Smooth muscle cell (in vitro differentiated cells): Measurements from ENCODE around the gene AMIGO2. TPM values are rescaled to one million over a fixed set of nuclear protein-coding genes. Genes with fewer than 3 reads are reported as not detected.

ENCODE experiments used
- DNase-seq: peaks from one replicate; lab custom pipeline; 2025; ENCODE audit not compliant: unreplicated experiment; lab: John Stamatoyannopoulos, UW
- H2AFZ ChIP-seq: fragments of 200-600 bp; sonication (generic); 2 replicates; pipeline ENCODE4 v1.6.0; 2016; ENCODE audit warnings: antibody characterized with exemption, low read depth, mild to moderate bottlenecking
- H3F3A ChIP-seq: fragments of 200-600 bp; sonication (generic); 2 replicates; pipeline ENCODE4 v1.6.0; 2017; ENCODE audit warnings: antibody characterized with exemption, low read depth
- H3K27ac ChIP-seq: fragments of 200-600 bp; sonication (generic); 2 replicates; pipeline ENCODE4 v1.5.1; 2016; ENCODE audit warnings: low read depth, mild to moderate bottlenecking
- H3K27me3 ChIP-seq: fragments of 200-600 bp; sonication (generic); 2 replicates; pipeline ENCODE4 v1.6.1; 2016; ENCODE audit warnings: low read depth, mild to moderate bottlenecking
- H3K36me3 ChIP-seq: fragments of 200-600 bp; sonication (generic); 2 replicates; pipeline ENCODE4 v1.5.1; 2016; ENCODE audit warnings: low read depth
- H3K4me1 ChIP-seq: fragments of 200-600 bp; sonication (generic); 2 replicates; pipeline ENCODE4 v1.5.1; 2016; ENCODE audit warnings: low read depth
- H3K4me2 ChIP-seq: fragments of 200-600 bp; sonication (generic); 2 replicates; pipeline ENCODE4 v1.6.0; 2016; ENCODE audit warnings: mild to moderate bottlenecking
- H3K4me3 ChIP-seq: fragments of 200-600 bp; sonication (generic); 2 replicates; pipeline ENCODE4 v1.5.1; 2016; ENCODE audit warnings: mild to moderate bottlenecking
- H3K79me2 ChIP-seq: fragments of 200-600 bp; sonication (generic); 2 replicates; pipeline ENCODE4 v1.6.0; 2016; ENCODE audit warnings: low read depth, mild to moderate bottlenecking
- H3K9ac ChIP-seq: fragments of 200-600 bp; sonication (generic); 2 replicates; pipeline ENCODE4 v1.6.0; 2016; ENCODE audit warnings: low read depth
- H3K9me3 ChIP-seq: fragments of 200-600 bp; sonication (generic); replicated peaks from 2 replicates; pipeline ENCODE4 v1.5.1; 2016; ENCODE audit warnings: low read depth
- H4K20me1 ChIP-seq: fragments of 200-600 bp; sonication (generic); 2 replicates; pipeline ENCODE4 v1.6.0; 2016; ENCODE audit warnings: low read depth
- CTCF ChIP-seq: fragments of 200-600 bp; sonication (generic); IDR thresholded peaks from 2 replicates; pipeline ENCODE4 v1.5.1; 2017; ENCODE audit warnings: borderline replicate concordance, mild to moderate bottlenecking, antibody characterized with exemption; ENCODE audit not compliant: insufficient read depth, poor library complexity, severe bottlenecking
- WGBS: methylation state at CpG from one replicate; pipeline ENCODE4 v1.1.7; 2016; ENCODE audit warnings: low lambda C conversion rate; 5-methylcytosine and 5-hydroxymethylcytosine counted together
- polyA plus RNA-seq: library from polyadenylated mRNA; unstranded; fragments of >200 nt; fragmentation: Nextera tagmentation; extraction: Ambion mirVana; gene quantifications from 2 replicates; pipeline ENCODE4 v1.2.1, GENCODE V29; 2016
- total RNA-seq: library from RNA; depleted of rRNA; stranded (reverse); fragments of >200 nt; gene quantifications from 2 replicates; pipeline ENCODE4 v1.2.3, GENCODE V29; 2014

The AMIGO2 gene
- total and polyA plus RNA-seq, 2 experiments from 2014 or later, result 30.4 to 59.6 TPM

GRCh38 chr12:47048541-47048940 lies 31.2 kb downstream of the AMIGO2 start:
- Histone ChIP-seq H3K4me1 (no peaks in the 10 kb centered on the region), H2AFZ (no peak overlapping the region), H3K36me3 (no peaks in the 10 kb centered on the region), H3K4me2 (no peak overlapping the region), H4K20me1 (no peaks in the 10 kb centered on the region), H3K27ac (no peak overlapping the region), H3K9me3 (no peaks in the 10 kb centered on the region), H3K4me3 (no peak overlapping the region), H3K27me3 (no peaks in the 10 kb centered on the region), H3F3A (no peaks in the 10 kb centered on the region), H3K9ac (no peak overlapping the region), H3K79me2 (no peaks in the 10 kb centered on the region)
- TF ChIP-seq CTCF, result no peak
- no peak for DNase-seq

- DNase-seq, result no peak
- no peaks in the 10 kb centered on the region for H3K27me3 ChIP-seq
- no peak overlapping the region for H3K27ac ChIP-seq
- H4K20me1 ChIP-seq, result no peaks in the 10 kb centered on the region
- no peak for TF ChIP-seq CTCF
- no peak overlapping the region for H2AFZ ChIP-seq
- no peak overlapping the region for H3K9ac ChIP-seq
- H3F3A ChIP-seq, result no peaks in the 10 kb centered on the region
- H3K9me3 ChIP-seq, result no peaks in the 10 kb centered on the region
- 93% methylated on average over 4 of the region's 4 CpGs for WGBS
- H3K79me2 ChIP-seq, result no peaks in the 10 kb centered on the region
- no peaks in the 10 kb centered on the region for H3K36me3 ChIP-seq
- H3K4me2 ChIP-seq, result no peak overlapping the region
- peaks cover 7% of the 10 kb centered on the region for H3K4me1 ChIP-seq
- H3K4me3 ChIP-seq, result no peak overlapping the region
These were observed 38.4 kb downstream of the AMIGO2 start for GRCh38 chr12:47041327-47041726.

- no peak for TF ChIP-seq CTCF
- no peak overlapping the region for H3K9ac ChIP-seq
- no peaks in the 10 kb centered on the region for H3F3A ChIP-seq
- no peaks in the 10 kb centered on the region for H3K79me2 ChIP-seq
- no peak overlapping the region for H2AFZ ChIP-seq
- H4K20me1 ChIP-seq, result no peaks in the 10 kb centered on the region
- no peaks in the 10 kb centered on the region for H3K9me3 ChIP-seq
- H3K4me2 ChIP-seq, result no peak overlapping the region
- H3K4me1 ChIP-seq, result peaks cover 7% of the 10 kb centered on the region
- H3K4me3 ChIP-seq, result no peak overlapping the region
- no peak overlapping the region for H3K27ac ChIP-seq
- no peaks in the 10 kb centered on the region for H3K36me3 ChIP-seq
- DNase-seq, result no peak
- H3K27me3 ChIP-seq, result no peaks in the 10 kb centered on the region
- 63% methylated on average over 1 of the region's 1 CpG for WGBS
These were observed 40.0 kb downstream of the AMIGO2 start for GRCh38 chr12:47039756-47040155.

- Histone ChIP-seq H3K27ac (no peak overlapping the region), H3K36me3 (no peaks in the 10 kb centered on the region), H4K20me1 (no peaks in the 10 kb centered on the region), H3K79me2 (no peaks in the 10 kb centered on the region), H2AFZ (no peak overlapping the region), H3F3A (no peaks in the 10 kb centered on the region), H3K4me2 (no peak overlapping the region), H3K9ac (no peak overlapping the region), H3K4me1 (peaks cover 7% of the 10 kb centered on the region), H3K9me3 (no peaks in the 10 kb centered on the region), H3K27me3 (no peaks in the 10 kb centered on the region), H3K4me3 (peak overlapping the region; percentile 1)
- no peak for DNase-seq
- no peak for TF ChIP-seq CTCF
- 98% methylated on average over 2 of the region's 2 CpGs for WGBS
These were observed 40.7 kb downstream of the AMIGO2 start for GRCh38 chr12:47039079-47039478.
